Right cardiac atrium (tissue), 5 donors: ENCODE results near the gene FBXL17. TPM values are rescaled to one million over a fixed set of nuclear protein-coding genes. Genes with fewer than 3 reads are reported as not detected.

ENCODE experiments used
- ATAC-seq, 2 donors: fragments of 200-7000 bp; cut with Tn5 transposase; one replicate each; pipeline versions ENCODE4 v1.8.0 to v1.9.1; 2020; ENCODE audit warnings: moderate library complexity in 2 of 2, mild to moderate bottlenecking in 1 of 2
- DNase-seq, 3 donors: peaks; one replicate each; pipeline ENCODE4 v3.0.0-alpha.2; 2020
- H3K27ac ChIP-seq: one replicate; pipeline ENCODE4 v1.5.1; 2013; ENCODE audit warnings: mild to moderate bottlenecking, low read length, control low read depth, moderate library complexity
- H3K27me3 ChIP-seq: one replicate; pipeline ENCODE4 v1.6.1; 2013; ENCODE audit not compliant: control insufficient read depth, insufficient read depth
- H3K4me1 ChIP-seq: one replicate; pipeline ENCODE4 v1.6.1; 2013; ENCODE audit warnings: low read length; ENCODE audit not compliant: control insufficient read depth, insufficient read depth
- H3K4me3 ChIP-seq: one replicate; pipeline ENCODE4 v1.5.1; 2013; ENCODE audit warnings: low read length, control low read depth
- H3K9me3 ChIP-seq: one replicate; pipeline ENCODE4 v1.6.1; 2013; ENCODE audit warnings: low read length; ENCODE audit not compliant: control insufficient read depth
- WGBS: extraction: QIAGEN DNeasy Blood & Tissue Kit; methylation state at CpG from one replicate; pipeline ENCODE4 v1.1.7; 2013; 5-methylcytosine and 5-hydroxymethylcytosine counted together
- intact Hi-C, 4 donors: fragments of 100-400 bp; cut with DNase I; formaldehyde crosslinking; loops; one replicate each; pipeline versions ENCODE4 v1.11.0 to v1.14.0; 2022 to 2023
- polyA plus RNA-seq: library from polyadenylated mRNA; stranded (reverse); fragments of 200-250 nt; gene quantifications from one replicate; pipeline ENCODE4 v1.2.3, GENCODE V29; 2013
- total RNA-seq, 4 donors: library from RNA; stranded (reverse); fragmentation: NEBNext Ultra II Directional; extraction: Animal tissue kit (Norgen Biotek cat#: 25700); gene quantifications; one replicate each; pipeline ENCODE4 v1.2.1, GENCODE V29; 2021
- donor health status: healthy with polysubstance abuse.
- donor health status: DM: no; HTN: yes; CAD: no.
- donor health status: DM: no; HTN: no; CAD: no.
- donor health status: DM: no; HTN: yes; CAD: no; lungs with severe emphysema.
- donor health status: DM: yes; HTN: yes; CAD: no.

The FBXL17 gene
- total and polyA plus RNA-seq, 5 donors: 13.4 to 37.3 (median 34.1) TPM

DNA sequence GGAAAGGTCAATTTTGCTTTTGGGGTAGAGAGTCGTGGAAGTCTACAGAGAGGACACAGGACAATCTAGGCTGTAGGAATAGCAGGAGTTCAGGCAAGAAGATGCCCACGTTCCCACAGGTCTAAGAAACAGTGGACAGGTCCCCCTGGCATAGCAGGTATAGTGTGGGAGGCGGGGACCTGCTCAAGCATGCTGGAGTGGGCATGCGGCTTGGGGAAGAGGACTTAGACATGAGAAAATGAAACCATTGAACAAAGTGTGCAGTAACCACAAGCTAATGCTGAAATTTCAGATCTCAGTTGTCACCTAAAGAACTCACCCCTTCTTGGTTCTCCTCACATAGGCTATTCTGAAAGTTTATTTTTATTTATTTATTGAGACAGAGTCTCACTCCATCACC lies 568.3 kb downstream of the FBXL17 start:
- no peaks in the 10 kb centered on the region for H3K27me3 ChIP-seq
- DNase-seq: no peak
- no peak for ATAC-seq
- WGBS: 93% methylated on average over 4 of the region's 4 CpGs
- intact Hi-C loops: no loop called here
- H3K4me3 ChIP-seq: no peak overlapping the region
- H3K4me1 ChIP-seq: peaks cover 2% of the 10 kb centered on the region
- peak overlapping the region; percentile 75 for H3K27ac ChIP-seq
- H3K9me3 ChIP-seq: no peaks in the 10 kb centered on the region

DNA sequence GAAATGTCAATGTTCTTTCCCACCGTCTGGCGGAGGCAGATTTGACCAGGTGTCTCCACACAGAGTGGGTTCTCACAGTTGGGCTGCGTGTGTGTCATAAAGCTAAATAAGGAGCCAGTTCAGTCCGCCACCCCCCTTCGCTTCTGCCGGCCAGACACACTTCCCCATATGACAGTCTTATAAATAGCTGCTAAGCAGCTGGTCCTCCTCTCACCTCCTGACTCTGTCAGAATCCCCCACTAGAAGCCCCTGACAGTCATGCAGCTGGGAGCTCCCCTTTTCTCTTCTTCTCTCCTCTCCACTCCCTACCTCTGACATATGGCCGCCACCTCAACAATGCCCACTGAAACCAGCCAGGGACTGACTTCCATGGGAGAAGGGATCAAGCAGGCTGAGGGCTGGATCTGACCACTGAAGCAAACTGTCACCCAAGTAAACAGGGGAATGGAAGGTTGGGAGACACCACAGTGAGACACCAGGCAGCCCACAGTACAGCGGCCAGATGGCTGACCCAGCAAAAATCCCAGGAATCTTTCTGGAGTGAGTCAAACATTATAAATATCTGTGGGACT lies 569.2 kb downstream of the FBXL17 start:
- H3K4me3 ChIP-seq: no peak overlapping the region
- H3K27me3 ChIP-seq: no peaks in the 10 kb centered on the region
- ATAC-seq (peak; percentile 77 to 89), DNase-seq (peak; percentile 31 to 58 (median 56))
- intact Hi-C loops: no loop called here
- no peaks in the 10 kb centered on the region for H3K9me3 ChIP-seq
- peak overlapping the region; percentile 88 for H3K27ac ChIP-seq
- WGBS: 56% methylated on average over 8 of the region's 8 CpGs
- peaks cover 2% of the 10 kb centered on the region for H3K4me1 ChIP-seq

DNA sequence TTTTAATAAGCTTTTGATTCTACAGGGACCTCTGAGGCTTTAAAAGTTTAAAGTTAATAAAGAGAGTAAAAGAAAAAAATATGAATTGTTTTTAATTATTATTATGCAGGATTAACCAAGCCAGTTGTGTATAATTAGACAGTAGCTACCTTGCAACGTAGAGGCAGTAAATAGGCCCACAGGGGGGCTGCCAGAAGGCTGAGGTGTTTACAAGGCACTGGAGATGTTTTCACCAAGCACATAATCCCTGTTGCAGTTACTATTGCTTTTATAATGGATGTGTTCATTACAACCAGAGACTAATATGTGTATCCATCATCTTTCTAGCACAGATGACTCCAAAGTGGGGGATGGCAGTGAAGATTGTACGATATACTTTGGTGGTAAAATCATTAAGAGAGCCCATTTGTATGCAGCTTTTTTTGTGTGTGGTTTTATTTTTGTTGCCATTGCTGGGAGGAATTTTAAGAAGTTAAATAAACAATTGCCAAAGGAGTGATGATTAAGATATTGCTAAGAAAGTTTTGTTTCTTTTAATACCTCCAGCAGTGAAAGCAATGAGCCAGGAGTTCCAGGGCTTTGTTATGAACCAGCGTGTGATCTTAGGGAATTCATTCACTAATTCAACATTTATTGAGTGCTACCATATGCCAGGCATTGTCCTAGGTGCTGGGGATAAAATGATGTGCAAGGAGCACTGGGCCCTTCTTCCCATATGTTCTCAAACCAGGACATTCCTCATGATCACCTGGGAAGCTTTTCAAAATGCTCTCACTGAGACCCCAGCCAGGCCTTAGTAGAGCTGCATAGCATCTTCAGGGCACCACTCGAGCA lies 572.5 kb downstream of the FBXL17 start:
- DNase-seq (no peak), ATAC-seq (no peak)
- H3K27ac ChIP-seq: no peak overlapping the region
- intact Hi-C loops: no loop called here
- no peak overlapping the region for H3K4me3 ChIP-seq
- H3K9me3 ChIP-seq: no peaks in the 10 kb centered on the region
- peaks cover 2% of the 10 kb centered on the region for H3K4me1 ChIP-seq
- no peaks in the 10 kb centered on the region for H3K27me3 ChIP-seq
- WGBS: 84% methylated on average over 4 of the region's 4 CpGs
